Astrocyte of the cerebellum (primary cell): ENCODE results near the gene HLA-DMB.

Experiments
- DNase-seq: peaks from one replicate; pipeline ENCODE4 v3.0.0-alpha.2; 2011; ENCODE audit warnings: low read depth
- H3K4me3 ChIP-seq: 2 replicates; pipeline ENCODE4 v1.5.1; 2011; ENCODE audit warnings: mild to moderate bottlenecking, low read depth, low read length, moderate library complexity
- in situ Hi-C: cut with HindIII; loops from 2 replicates; pipeline ENCODE4 v1.10.0; 2017; ENCODE audit warnings: low sequenced_read_pairs
- TF ChIP-seq, protein P1 (sequence below): IDR thresholded peaks from 2 replicates; pipeline ENCODE4 v1.5.1; 2012; ENCODE audit warnings: low read length, low read depth, moderate library complexity, mild to moderate bottlenecking; ENCODE audit errors: missing control alignments

Gene HLA-DMB

GRCh38 chr6:32885698-32886286 is 55.0 kb downstream of the HLA-DMB start:
- no peak overlapping the region for H3K4me3 ChIP-seq
- in situ Hi-C loops: no loop called here
- DNase-seq: peak; percentile 70
- TF ChIP-seq, protein P1, sequence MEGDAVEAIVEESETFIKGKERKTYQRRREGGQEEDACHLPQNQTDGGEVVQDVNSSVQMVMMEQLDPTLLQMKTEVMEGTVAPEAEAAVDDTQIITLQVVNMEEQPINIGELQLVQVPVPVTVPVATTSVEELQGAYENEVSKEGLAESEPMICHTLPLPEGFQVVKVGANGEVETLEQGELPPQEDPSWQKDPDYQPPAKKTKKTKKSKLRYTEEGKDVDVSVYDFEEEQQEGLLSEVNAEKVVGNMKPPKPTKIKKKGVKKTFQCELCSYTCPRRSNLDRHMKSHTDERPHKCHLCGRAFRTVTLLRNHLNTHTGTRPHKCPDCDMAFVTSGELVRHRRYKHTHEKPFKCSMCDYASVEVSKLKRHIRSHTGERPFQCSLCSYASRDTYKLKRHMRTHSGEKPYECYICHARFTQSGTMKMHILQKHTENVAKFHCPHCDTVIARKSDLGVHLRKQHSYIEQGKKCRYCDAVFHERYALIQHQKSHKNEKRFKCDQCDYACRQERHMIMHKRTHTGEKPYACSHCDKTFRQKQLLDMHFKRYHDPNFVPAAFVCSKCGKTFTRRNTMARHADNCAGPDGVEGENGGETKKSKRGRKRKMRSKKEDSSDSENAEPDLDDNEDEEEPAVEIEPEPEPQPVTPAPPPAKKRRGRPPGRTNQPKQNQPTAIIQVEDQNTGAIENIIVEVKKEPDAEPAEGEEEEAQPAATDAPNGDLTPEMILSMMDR: peak; percentile 22
